Measurements from ENCODE around the gene AMIGO1. TPM values are rescaled to one million over a fixed set of nuclear protein-coding genes. Genes with fewer than 3 reads are reported as not detected.

Gene AMIGO1
- total RNA-seq, 1 experiment from 2014 or later = 2.5 TPM

- DNase-seq (ENCODE audit: low read depth) = no peak
These were observed 54.9 kb downstream of the AMIGO1 start for GRCh38 chr1:109454497-109455133.

Other genes starting within 250 kb of the AMIGO1 start
- gene PSRC1, start 226.6 kb downstream of the AMIGO1 start, total RNA-seq (2014; rRNA removed; shearing (Covaris generic)) = 70.0 and 74.6 TPM in 2 replicates
- not detected in 2 replicates for gene MYBPHL, start 202.7 kb downstream of the AMIGO1 start, total RNA-seq (2014; rRNA removed; shearing (Covaris generic))
- gene SORT1, start 111.8 kb downstream of the AMIGO1 start, total RNA-seq (2014; rRNA removed; shearing (Covaris generic)) = 15.4 and 22.5 TPM in 2 replicates
- gene PSMA5, start 83.3 kb downstream of the AMIGO1 start, total RNA-seq (2014; rRNA removed; shearing (Covaris generic)) = 99.8 and 126 TPM in 2 replicates
- 0.96 and 1.6 TPM in 2 replicates for gene SYPL2, start 43.2 kb downstream of the AMIGO1 start, total RNA-seq (2014; rRNA removed; shearing (Covaris generic))
- gene ATXN7L2, start 25.8 kb downstream of the AMIGO1 start, total RNA-seq (2014; rRNA removed; shearing (Covaris generic)) = 2.2 and 3.0 TPM in 2 replicates
- gene CYB561D1, start 15.6 kb downstream of the AMIGO1 start, total RNA-seq (2014; rRNA removed; shearing (Covaris generic)) = 4.0 and 4.8 TPM in 2 replicates
- under 0.01 and 0.20 TPM in 2 replicates for gene GPR61, start 30.1 kb upstream of the AMIGO1 start, total RNA-seq (2014; rRNA removed; shearing (Covaris generic))
- gene GNAI3, start 38.9 kb upstream of the AMIGO1 start, total RNA-seq (2014; rRNA removed; shearing (Covaris generic)) = 17.3 and 20.2 TPM in 2 replicates
- 0.29 TPM in 1 of 2 replicates, not detected in the other for gene GNAT2, start 109.9 kb upstream of the AMIGO1 start, total RNA-seq (2014; rRNA removed; shearing (Covaris generic))
- 48.5 and 60.4 TPM in 2 replicates for gene AMPD2, start 110.1 kb upstream of the AMIGO1 start, total RNA-seq (2014; rRNA removed; shearing (Covaris generic))
- gene GSTM4, start 146.4 kb upstream of the AMIGO1 start, total RNA-seq (2014; rRNA removed; shearing (Covaris generic)) = 30.6 and 34.5 TPM in 2 replicates
- gene GSTM2, start 158.3 kb upstream of the AMIGO1 start, total RNA-seq (2014; rRNA removed; shearing (Covaris generic)) = 17.5 and 17.6 TPM in 2 replicates
- 0.12 TPM in 1 of 2 replicates, not detected in the other for gene GSTM1, start 178.1 kb upstream of the AMIGO1 start, total RNA-seq (2014; rRNA removed; shearing (Covaris generic))
- gene GSTM5, start 202.5 kb upstream of the AMIGO1 start, total RNA-seq (2014; rRNA removed; shearing (Covaris generic)) = 0.48 TPM in 1 of 2 replicates, not detected in the other
- gene GSTM3, start 231.3 kb upstream of the AMIGO1 start, total RNA-seq (2014; rRNA removed; shearing (Covaris generic)) = 229 and 247 TPM in 2 replicates

Data from RPMI7951 (cell line).